SK-N-SH (cell line): ENCODE data around the gene THSD7B. TPM values are rescaled to one million over a fixed set of nuclear protein-coding genes. Genes with fewer than 3 reads are reported as not detected.
"Not testable (repeated sequence)": the region's sequence is repeated elsewhere in the genome, so short reads cannot be mapped to it uniquely, and the experiment has no call there.

Source experiments
- CTCF ChIA-PET: fragments of 300-600, 350-600 bp; formaldehyde crosslinking; extraction: SDS; loops from one replicate; lab custom pipeline; 2021; lab: Yijun Ruan, JAX
- POLR2A ChIA-PET: fragments of 350-600 bp; sonication (Branson Sonifier 250); formaldehyde crosslinking; extraction: SDS; loops from one replicate; lab custom pipeline; 2020; ENCODE audit warnings: antibody characterized with exemption, inconsistent platforms; lab: Yijun Ruan, JAX
- DNase-seq: peaks from one replicate; pipeline ENCODE4 v3.0.0; 2012
- H2AFZ ChIP-seq: fragments of 200-600 bp; sonication (generic); 2 replicates; pipeline ENCODE4 v1.8.1; 2016; ENCODE audit warnings: antibody characterized with exemption, mild to moderate bottlenecking, low read depth
- H3F3A ChIP-seq: fragments of 200-600 bp; sonication (generic); replicated peaks from 2 replicates; pipeline ENCODE3; 2016; ENCODE audit warnings: antibody characterized with exemption, mild to moderate bottlenecking; ENCODE audit not compliant: insufficient read depth
- H3K27ac ChIP-seq, 2 experiments: fragments of 200-500 bp in 1 of 2; fragments of 200-600 bp in 1 of 2; sonication (Bioruptor generic) in 1 of 2; sonication (generic), shearing (Covaris generic) in 1 of 2; 2 replicates each; pipeline versions ENCODE4 v1.5.1 to v1.6.1; 2014 to 2016; ENCODE audit warnings: low read depth in 2 of 2, inconsistent platforms in 1 of 2, low read length in 1 of 2, mild to moderate bottlenecking in 1 of 2, mixed read lengths in 1 of 2
- H3K27me3 ChIP-seq: fragments of 200-600 bp; sonication (generic), shearing (Covaris generic); 2 replicates; pipeline ENCODE4 v1.6.1; 2016; ENCODE audit warnings: mixed run types; ENCODE audit not compliant: insufficient read depth
- H3K36me3 ChIP-seq, 2 experiments: fragments of 200-500 bp in 1 of 2; fragments of 200-600 bp in 1 of 2; sonication (Bioruptor generic) in 1 of 2; sonication (generic) in 1 of 2; replicated peaks in 1 of 2; 2 replicates each; pipeline versions ENCODE3 to v1.5.1; 2014 to 2016; ENCODE audit warnings: low read length in 1 of 2, mild to moderate bottlenecking in 1 of 2; ENCODE audit not compliant: insufficient read depth in 2 of 2, control insufficient read depth in 1 of 2
- H3K4me1 ChIP-seq, 2 experiments: fragments of 200-500 bp in 1 of 2; fragments of 200-600 bp in 1 of 2; sonication (Bioruptor generic) in 1 of 2; sonication (generic), shearing (Covaris generic) in 1 of 2; 2 replicates each; pipeline versions ENCODE4 v1.5.1 to v1.6.1; 2014 to 2016; ENCODE audit warnings: low read depth in 1 of 2, low read length in 1 of 2, mixed run types in 1 of 2; ENCODE audit not compliant: insufficient read depth in 2 of 2, control insufficient read depth in 1 of 2
- H3K4me2 ChIP-seq: fragments of 200-600 bp; sonication (generic), shearing (Covaris generic); 2 replicates; pipeline ENCODE4 v1.6.1; 2017; ENCODE audit warnings: mixed run types
- H3K4me3 ChIP-seq, 2 experiments: fragments of 200-500 bp in 1 of 2; fragments of 200-600 bp in 1 of 2; sonication (Bioruptor generic) in 1 of 2; sonication (generic), shearing (Covaris generic) in 1 of 2; 2 replicates each; pipeline versions ENCODE4 v1.5.1 to v1.8.1; 2014 to 2016; ENCODE audit warnings: low read depth in 2 of 2, inconsistent platforms in 1 of 2, low read length in 1 of 2, mild to moderate bottlenecking in 1 of 2, mixed read lengths in 1 of 2, moderate library complexity in 1 of 2
- H3K79me2 ChIP-seq: fragments of 200-600 bp; sonication (generic); 2 replicates; pipeline ENCODE4 v1.8.1; 2017; ENCODE audit warnings: mild to moderate bottlenecking; ENCODE audit not compliant: insufficient read depth
- H3K9ac ChIP-seq: fragments of 200-600 bp; sonication (generic); 2 replicates; pipeline ENCODE4 v1.6.1; 2017; ENCODE audit warnings: mixed run types
- H3K9me2 ChIP-seq: fragments of 200-600 bp; sonication (generic); 2 replicates; pipeline ENCODE4 v1.6.1; 2017; ENCODE audit warnings: mixed run types
- H3K9me3 ChIP-seq: fragments of 200-600 bp; sonication (generic); 2 replicates; pipeline ENCODE4 v1.6.1; 2017; ENCODE audit warnings: mixed run types, mild to moderate bottlenecking, moderate library complexity
- H4K20me1 ChIP-seq: fragments of 200-600 bp; sonication (generic); 2 replicates; pipeline ENCODE4 v1.6.1; 2017; ENCODE audit warnings: mild to moderate bottlenecking, mixed run types; ENCODE audit not compliant: insufficient read depth
- ELF1 ChIP-seq: IDR thresholded peaks from 2 replicates; pipeline ENCODE4 v1.4.0; 2012
- EZH2phosphoT487 ChIP-seq: fragments of 200-600 bp; sonication (generic); IDR thresholded peaks from 2 replicates; pipeline ENCODE4 v1.6.1; 2017; ENCODE audit warnings: low read depth, mixed run types, mild to moderate bottlenecking, antibody characterized with exemption, moderate library complexity, borderline replicate concordance
- FOSL2 ChIP-seq: IDR thresholded peaks from 2 replicates; pipeline ENCODE4 v1.4.0; 2012; ENCODE audit warnings: low read depth, mild to moderate bottlenecking, moderate library complexity, borderline replicate concordance
- FOXJ3 ChIP-seq: sonication (generic); formaldehyde crosslinking; IDR thresholded peaks from 2 replicates; pipeline ENCODE4 v1.5.1; 2020; ENCODE audit warnings: mild to moderate bottlenecking, missing genetic modification reagents
- FOXM1 ChIP-seq: IDR thresholded peaks from 2 replicates; pipeline ENCODE4 v1.4.0; 2012; ENCODE audit warnings: low read depth, mild to moderate bottlenecking
- MAX ChIP-seq: IDR thresholded peaks from 2 replicates; pipeline ENCODE4 v1.4.0; 2012; ENCODE audit warnings: low read depth
- NFIC ChIP-seq: IDR thresholded peaks from 2 replicates; pipeline ENCODE4 v1.4.0; 2012; ENCODE audit warnings: borderline replicate concordance
- NRF1 ChIP-seq: IDR thresholded peaks from 2 replicates; pipeline ENCODE4 v1.6.1; 2012; ENCODE audit warnings: low read depth, mild to moderate bottlenecking, low read length
- POLR2AphosphoS5 ChIP-seq: IDR thresholded peaks from 2 replicates; pipeline ENCODE4 v1.6.1; 2012; ENCODE audit warnings: low read depth, low read length
- RFX5 ChIP-seq: IDR thresholded peaks from 2 replicates; pipeline ENCODE4 v1.6.1; 2012; ENCODE audit warnings: mild to moderate bottlenecking, improper control_type of control experiment, low read length
- RXRA ChIP-seq: IDR thresholded peaks from 2 replicates; pipeline ENCODE4 v1.4.0; 2012; ENCODE audit warnings: low read depth, mild to moderate bottlenecking, borderline replicate concordance
- SIN3A ChIP-seq: IDR thresholded peaks from 2 replicates; pipeline ENCODE4 v1.6.1; 2012; ENCODE audit warnings: low read depth, mild to moderate bottlenecking, low read length, moderate library complexity, borderline replicate concordance
- TCF12 ChIP-seq: IDR thresholded peaks from 2 replicates; pipeline ENCODE4 v1.4.0; 2012
- TEAD4 ChIP-seq: IDR thresholded peaks from 2 replicates; pipeline ENCODE4 v1.4.0; 2012; ENCODE audit warnings: mild to moderate bottlenecking, borderline replicate concordance; ENCODE audit not compliant: insufficient read depth
- WGBS: methylation state at CpG from one replicate; pipeline ENCODE4 v1.1.6; 2017; ENCODE audit warnings: low lambda C conversion rate; 5-methylcytosine and 5-hydroxymethylcytosine counted together
- polyA plus RNA-seq, 3 experiments: library from polyadenylated mRNA; depleted of rRNA; stranded (reverse); fragments of >200 nt; gene quantifications; 2 replicates each; pipeline ENCODE4 v1.2.3, GENCODE V29; 2012
- TF ChIP-seq, protein P1 (sequence below): fragments of 150-350 bp; IDR thresholded peaks from 2 replicates; pipeline ENCODE4 v1.6.1; 2017; ENCODE audit warnings: antibody characterized with exemption, low read length, low read depth, borderline replicate concordance
- TF ChIP-seq, protein P2 (sequence below): fragments of 200-600 bp; sonication (generic); IDR thresholded peaks from 2 replicates; pipeline ENCODE4 v1.6.1; 2017; ENCODE audit warnings: antibody characterized with exemption, mild to moderate bottlenecking, moderate library complexity
- TF ChIP-seq, protein P3 (sequence below): IDR thresholded peaks from 2 replicates; pipeline ENCODE4 v1.4.0; 2012; ENCODE audit warnings: low read depth, borderline replicate concordance
- TF ChIP-seq, protein P4 (sequence below): fragments of 150-350 bp; IDR thresholded peaks from 2 replicates; pipeline ENCODE4 v1.6.1; 2016; ENCODE audit warnings: mild to moderate bottlenecking, low read depth, low read length

The THSD7B gene
- polyA plus RNA-seq, 1 of the 3 experiments (the other 2 are of a cell fraction): not detected

GRCh38 chr2:137588578-137588977 lies 823.2 kb downstream of the THSD7B start:
- H3K27me3 ChIP-seq, H3K9ac ChIP-seq, H3K79me2 ChIP-seq, H3K4me2 ChIP-seq, H3K27ac ChIP-seq, H2AFZ ChIP-seq, H3K9me2 ChIP-seq, H4K20me1 ChIP-seq, CTCF ChIA-PET, H3K4me3 ChIP-seq, H3F3A ChIP-seq, H3K36me3 ChIP-seq, H3K4me1 ChIP-seq, POLR2A ChIA-PET, H3K9me3 ChIP-seq, DNase-seq: not testable (repeated sequence)
- WGBS: 3% methylated on average over 1 of the region's 1 CpG

GRCh38 chr2:137590102-137590501 lies 824.8 kb downstream of the THSD7B start:
- Histone ChIP-seq H3K9ac (no peak overlapping the region), H2AFZ (no peak overlapping the region), H3K9me2 (no peaks in the 10 kb centered on the region), H3K9me3 (no peaks in the 10 kb centered on the region), H3K27ac (no peak overlapping the region), H3K4me2 (no peak overlapping the region), H3K36me3 (no peaks in the 10 kb centered on the region), H3F3A (no peaks in the 10 kb centered on the region), H4K20me1 (no peaks in the 10 kb centered on the region), H3K79me2 (no peaks in the 10 kb centered on the region), H3K27me3 (no peaks in the 10 kb centered on the region), H3K4me3 (no peak overlapping the region), H3K4me1 (no peaks in the 10 kb centered on the region)
- no peak for DNase-seq
- CTCF ChIA-PET: no interaction called here
- POLR2A ChIA-PET: no interaction called here
- TF ChIP-seq TCF12 (no peak), RFX5 (no peak), NFIC (no peak)

DNA sequence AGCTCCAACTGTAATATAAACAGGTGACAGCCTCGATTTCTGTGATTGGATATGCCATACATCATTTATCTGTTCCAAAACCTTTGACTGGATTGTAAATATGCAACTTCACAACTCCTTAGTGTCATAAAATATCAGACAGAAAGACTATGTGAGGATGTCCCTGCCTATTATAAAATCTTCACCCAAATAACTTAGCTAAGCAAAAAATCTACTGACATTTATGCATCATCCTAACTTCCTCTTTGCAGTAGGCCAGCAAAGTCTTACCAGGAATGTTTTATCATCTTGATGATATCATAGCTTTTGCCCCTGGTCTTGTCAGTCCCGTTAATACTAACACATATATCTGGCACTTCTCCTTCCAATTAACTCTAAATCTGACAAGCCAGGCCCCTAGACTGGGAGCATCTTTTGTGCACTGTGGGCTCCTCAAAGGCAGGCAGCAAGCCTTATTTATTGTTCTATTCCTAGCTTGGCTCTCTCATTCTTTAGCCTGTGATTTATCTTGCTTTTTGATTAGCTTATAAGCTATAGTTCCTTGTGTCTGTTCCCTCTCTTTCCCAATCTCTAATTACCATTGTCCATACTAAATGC lies 842.5 kb downstream of the THSD7B start:
- H4K20me1 ChIP-seq: no peaks in the 10 kb centered on the region
- no peaks in the 10 kb centered on the region for H3K36me3 ChIP-seq
- H3K4me2 ChIP-seq: no peak overlapping the region
- ChIA-PET CTCF (interaction anchor here (0.5 to 1.2 kb wide), 3 partner anchors 10 to 759 kb away, joined by 3 read pairs; no protein-coding TSS in a partner anchor), POLR2A (no interaction called here)
- no peaks in the 10 kb centered on the region for H3K79me2 ChIP-seq
- 4% methylated on average over 2 of the region's 2 CpGs for WGBS
- H3K9ac ChIP-seq: no peak overlapping the region
- H3K9me2 ChIP-seq: no peaks in the 10 kb centered on the region
- peaks cover 0 to 3% of the 10 kb centered on the region in 2 experiments; a peak in 2 of 4 replicates for H3K4me1 ChIP-seq
- no peak overlapping the region for H3K4me3 ChIP-seq
- H3K27me3 ChIP-seq: no peaks in the 10 kb centered on the region
- H3F3A ChIP-seq: no peaks in the 10 kb centered on the region
- H3K27ac ChIP-seq: no peak overlapping the region
- H2AFZ ChIP-seq: no peak overlapping the region
- no peak for DNase-seq
- no peaks in the 10 kb centered on the region for H3K9me3 ChIP-seq
- no peak for TF ChIP-seq FOSL2
- TF ChIP-seq, protein P1, sequence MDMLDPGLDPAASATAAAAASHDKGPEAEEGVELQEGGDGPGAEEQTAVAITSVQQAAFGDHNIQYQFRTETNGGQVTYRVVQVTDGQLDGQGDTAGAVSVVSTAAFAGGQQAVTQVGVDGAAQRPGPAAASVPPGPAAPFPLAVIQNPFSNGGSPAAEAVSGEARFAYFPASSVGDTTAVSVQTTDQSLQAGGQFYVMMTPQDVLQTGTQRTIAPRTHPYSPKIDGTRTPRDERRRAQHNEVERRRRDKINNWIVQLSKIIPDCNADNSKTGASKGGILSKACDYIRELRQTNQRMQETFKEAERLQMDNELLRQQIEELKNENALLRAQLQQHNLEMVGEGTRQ: no peak
- TF ChIP-seq EZH2phosphoT487: no peak
- TF ChIP-seq, protein P2, sequence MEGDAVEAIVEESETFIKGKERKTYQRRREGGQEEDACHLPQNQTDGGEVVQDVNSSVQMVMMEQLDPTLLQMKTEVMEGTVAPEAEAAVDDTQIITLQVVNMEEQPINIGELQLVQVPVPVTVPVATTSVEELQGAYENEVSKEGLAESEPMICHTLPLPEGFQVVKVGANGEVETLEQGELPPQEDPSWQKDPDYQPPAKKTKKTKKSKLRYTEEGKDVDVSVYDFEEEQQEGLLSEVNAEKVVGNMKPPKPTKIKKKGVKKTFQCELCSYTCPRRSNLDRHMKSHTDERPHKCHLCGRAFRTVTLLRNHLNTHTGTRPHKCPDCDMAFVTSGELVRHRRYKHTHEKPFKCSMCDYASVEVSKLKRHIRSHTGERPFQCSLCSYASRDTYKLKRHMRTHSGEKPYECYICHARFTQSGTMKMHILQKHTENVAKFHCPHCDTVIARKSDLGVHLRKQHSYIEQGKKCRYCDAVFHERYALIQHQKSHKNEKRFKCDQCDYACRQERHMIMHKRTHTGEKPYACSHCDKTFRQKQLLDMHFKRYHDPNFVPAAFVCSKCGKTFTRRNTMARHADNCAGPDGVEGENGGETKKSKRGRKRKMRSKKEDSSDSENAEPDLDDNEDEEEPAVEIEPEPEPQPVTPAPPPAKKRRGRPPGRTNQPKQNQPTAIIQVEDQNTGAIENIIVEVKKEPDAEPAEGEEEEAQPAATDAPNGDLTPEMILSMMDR: no peak
- TF ChIP-seq, protein P3, sequence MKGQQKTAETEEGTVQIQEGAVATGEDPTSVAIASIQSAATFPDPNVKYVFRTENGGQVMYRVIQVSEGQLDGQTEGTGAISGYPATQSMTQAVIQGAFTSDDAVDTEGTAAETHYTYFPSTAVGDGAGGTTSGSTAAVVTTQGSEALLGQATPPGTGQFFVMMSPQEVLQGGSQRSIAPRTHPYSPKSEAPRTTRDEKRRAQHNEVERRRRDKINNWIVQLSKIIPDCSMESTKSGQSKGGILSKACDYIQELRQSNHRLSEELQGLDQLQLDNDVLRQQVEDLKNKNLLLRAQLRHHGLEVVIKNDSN: no peak
- TF ChIP-seq SIN3A: no peak
- TF ChIP-seq, protein P4, sequence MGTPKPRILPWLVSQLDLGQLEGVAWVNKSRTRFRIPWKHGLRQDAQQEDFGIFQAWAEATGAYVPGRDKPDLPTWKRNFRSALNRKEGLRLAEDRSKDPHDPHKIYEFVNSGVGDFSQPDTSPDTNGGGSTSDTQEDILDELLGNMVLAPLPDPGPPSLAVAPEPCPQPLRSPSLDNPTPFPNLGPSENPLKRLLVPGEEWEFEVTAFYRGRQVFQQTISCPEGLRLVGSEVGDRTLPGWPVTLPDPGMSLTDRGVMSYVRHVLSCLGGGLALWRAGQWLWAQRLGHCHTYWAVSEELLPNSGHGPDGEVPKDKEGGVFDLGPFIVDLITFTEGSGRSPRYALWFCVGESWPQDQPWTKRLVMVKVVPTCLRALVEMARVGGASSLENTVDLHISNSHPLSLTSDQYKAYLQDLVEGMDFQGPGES: no peak
- no peak for TF ChIP-seq TEAD4
- TF ChIP-seq MAX: no peak
- no peak for TF ChIP-seq RFX5
- TF ChIP-seq NRF1: no peak
- no peak for TF ChIP-seq FOXM1
- no peak for TF ChIP-seq POLR2AphosphoS5
- no peak for TF ChIP-seq ELF1
- no peak for TF ChIP-seq RXRA
- no peak for TF ChIP-seq FOXJ3 (CRISPR knock-in tag)
- TF ChIP-seq TCF12: no peak
